ENCODE measurements around the gene FLNC. TPM values are rescaled to one million over a fixed set of nuclear protein-coding genes. Genes with fewer than 3 reads are reported as not detected.

The FLNC gene
- total and polyA plus RNA-seq, 2 of the 13 experiments (the other 11 are each of a cell fraction or from before 2014, with no cell fraction given) = 0.02 TPM; not detected in 1

- no peak for TF ChIP-seq GABPA (IDR thresholded peaks at IDR 0.05; ENCODE audit: low read depth, low read length)
- TF ChIP-seq GABPA (CRISPR knock-in tag; IDR thresholded peaks at IDR 0.05; ENCODE audit: low read depth) = no peak
- no peak for TF ChIP-seq ZNF800 (CRISPR knock-in tag; IDR thresholded peaks at IDR 0.05)
- peak; percentile 79 for TF ChIP-seq NR2F6 (IDR thresholded peaks at IDR 0.05)
- TF ChIP-seq NR2F6 (CRISPR knock-in tag; IDR thresholded peaks at IDR 0.05) = peak; percentile 89
- TF ChIP-seq TMF1 (CRISPR knock-in tag; IDR thresholded peaks at IDR 0.05; ENCODE audit: low read depth) = no peak
- TF ChIP-seq TSC22D2 (CRISPR knock-in tag; IDR thresholded peaks at IDR 0.05; ENCODE audit: borderline replicate concordance) = no peak
- TF ChIP-seq ONECUT2 (CRISPR knock-in tag; IDR thresholded peaks at IDR 0.05) = no peak
- no peak for TF ChIP-seq RFX3 (CRISPR knock-in tag; IDR thresholded peaks at IDR 0.05)
- TF ChIP-seq IRF2 (CRISPR knock-in tag; IDR thresholded peaks at IDR 0.05) = no peak
- TF ChIP-seq, protein P1, sequence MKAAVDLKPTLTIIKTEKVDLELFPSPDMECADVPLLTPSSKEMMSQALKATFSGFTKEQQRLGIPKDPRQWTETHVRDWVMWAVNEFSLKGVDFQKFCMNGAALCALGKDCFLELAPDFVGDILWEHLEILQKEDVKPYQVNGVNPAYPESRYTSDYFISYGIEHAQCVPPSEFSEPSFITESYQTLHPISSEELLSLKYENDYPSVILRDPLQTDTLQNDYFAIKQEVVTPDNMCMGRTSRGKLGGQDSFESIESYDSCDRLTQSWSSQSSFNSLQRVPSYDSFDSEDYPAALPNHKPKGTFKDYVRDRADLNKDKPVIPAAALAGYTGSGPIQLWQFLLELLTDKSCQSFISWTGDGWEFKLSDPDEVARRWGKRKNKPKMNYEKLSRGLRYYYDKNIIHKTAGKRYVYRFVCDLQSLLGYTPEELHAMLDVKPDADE (CRISPR knock-in tag; IDR thresholded peaks at IDR 0.05) = no peak
- TF ChIP-seq PLRG1 (conservative IDR thresholded peaks at IDR 0.05) = no peak
- no peak for TF ChIP-seq ZNF256 (CRISPR knock-in tag; conservative IDR thresholded peaks at IDR 0.05)
- TF ChIP-seq, protein P2, sequence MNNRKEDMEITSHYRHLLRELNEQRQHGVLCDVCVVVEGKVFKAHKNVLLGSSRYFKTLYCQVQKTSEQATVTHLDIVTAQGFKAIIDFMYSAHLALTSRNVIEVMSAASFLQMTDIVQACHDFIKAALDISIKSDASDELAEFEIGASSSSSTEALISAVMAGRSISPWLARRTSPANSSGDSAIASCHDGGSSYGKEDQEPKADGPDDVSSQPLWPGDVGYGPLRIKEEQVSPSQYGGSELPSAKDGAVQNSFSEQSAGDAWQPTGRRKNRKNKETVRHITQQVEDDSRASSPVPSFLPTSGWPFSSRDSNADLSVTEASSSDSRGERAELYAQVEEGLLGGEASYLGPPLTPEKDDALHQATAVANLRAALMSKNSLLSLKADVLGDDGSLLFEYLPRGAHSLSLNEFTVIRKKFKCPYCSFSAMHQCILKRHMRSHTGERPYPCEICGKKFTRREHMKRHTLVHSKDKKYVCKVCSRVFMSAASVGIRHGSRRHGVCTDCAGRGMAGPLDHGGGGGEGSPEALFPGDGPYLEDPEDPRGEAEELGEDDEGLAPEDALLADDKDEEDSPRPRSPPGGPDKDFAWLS (CRISPR knock-in tag; IDR thresholded peaks at IDR 0.05; ENCODE audit: borderline replicate concordance) = no peak
- no peak for TF ChIP-seq BRD4 (CRISPR knock-in tag; IDR thresholded peaks at IDR 0.05)
- TF ChIP-seq SALL1 (CRISPR knock-in tag; IDR thresholded peaks at IDR 0.05) = peak; percentile 32; the same call in 1 of the 2 replicates
- no peak for TF ChIP-seq ZNF235 (CRISPR knock-in tag; IDR thresholded peaks at IDR 0.05; ENCODE audit: borderline replicate concordance)
- no peak for TF ChIP-seq FOXJ3 (CRISPR knock-in tag; IDR thresholded peaks at IDR 0.05; ENCODE audit: borderline replicate concordance)
- TF ChIP-seq SP140L (CRISPR knock-in tag; IDR thresholded peaks at IDR 0.05; ENCODE audit: borderline replicate concordance) = no peak
- TF ChIP-seq ZNF343 (CRISPR knock-in tag; IDR thresholded peaks at IDR 0.05) = no peak
- TF ChIP-seq, protein P3, sequence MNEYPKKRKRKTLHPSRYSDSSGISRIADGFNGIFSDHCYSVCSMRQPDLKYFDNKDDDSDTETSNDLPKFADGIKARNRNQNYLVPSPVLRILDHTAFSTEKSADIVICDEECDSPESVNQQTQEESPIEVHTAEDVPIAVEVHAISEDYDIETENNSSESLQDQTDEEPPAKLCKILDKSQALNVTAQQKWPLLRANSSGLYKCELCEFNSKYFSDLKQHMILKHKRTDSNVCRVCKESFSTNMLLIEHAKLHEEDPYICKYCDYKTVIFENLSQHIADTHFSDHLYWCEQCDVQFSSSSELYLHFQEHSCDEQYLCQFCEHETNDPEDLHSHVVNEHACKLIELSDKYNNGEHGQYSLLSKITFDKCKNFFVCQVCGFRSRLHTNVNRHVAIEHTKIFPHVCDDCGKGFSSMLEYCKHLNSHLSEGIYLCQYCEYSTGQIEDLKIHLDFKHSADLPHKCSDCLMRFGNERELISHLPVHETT (CRISPR knock-in tag; conservative IDR thresholded peaks at IDR 0.05) = no peak
- no peak for TF ChIP-seq GATA4 (IDR thresholded peaks at IDR 0.05; ENCODE audit: borderline replicate concordance, low read depth)
- TF ChIP-seq JARID2 (CRISPR knock-in tag; IDR thresholded peaks at IDR 0.05; ENCODE audit: insufficient replicate concordance) = no peak
- TF ChIP-seq TFE3 (CRISPR knock-in tag; IDR thresholded peaks at IDR 0.05) = no peak
Observed at GRCh38 chr7:128788446-128789412, 41.5 kb upstream of the FLNC start (continued).
